ENCODE measurements around the gene BTG2.

Gene BTG2

DNA sequence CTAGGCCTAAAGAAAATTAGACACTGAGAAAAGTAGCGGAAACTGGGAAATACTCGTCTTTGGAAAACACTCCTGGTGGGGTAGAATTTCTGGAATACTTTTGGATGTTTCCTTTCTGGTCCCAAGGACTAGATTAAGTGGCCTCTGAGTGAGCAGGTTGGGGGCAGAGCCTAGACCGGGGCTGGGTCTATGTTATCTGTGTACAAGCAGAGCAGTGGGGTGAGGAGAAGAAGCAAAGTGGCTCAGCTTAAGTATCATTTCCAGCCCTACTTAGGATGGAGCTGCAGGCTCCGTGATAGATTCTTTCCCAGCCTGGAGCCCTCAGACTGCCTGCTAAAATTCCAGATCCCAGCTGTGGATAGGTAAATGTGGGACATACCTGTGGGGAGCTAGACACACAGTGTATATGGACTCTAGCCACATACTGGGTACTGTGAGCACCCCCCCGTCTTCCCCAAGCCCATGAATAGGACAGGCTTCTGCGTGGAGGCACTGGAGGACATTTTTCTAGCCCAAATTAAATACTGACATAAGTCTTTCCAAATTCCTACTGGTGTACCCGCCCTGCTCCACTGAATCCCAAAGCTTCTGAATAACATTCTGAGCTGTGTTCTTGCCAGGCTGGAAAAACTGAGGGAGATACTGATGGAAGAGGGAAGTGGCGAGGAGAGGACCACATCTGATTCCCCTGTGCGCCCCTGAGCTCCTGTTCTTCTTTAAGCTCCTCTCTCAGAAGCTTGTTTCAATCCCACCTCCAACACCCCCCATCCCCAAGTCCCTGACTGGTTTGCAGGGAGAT, 38.8 kb downstream of the BTG2 start:
- H3K27ac ChIP-seq (ENCODE audit: low read depth, low read length) = no peak overlapping the region

DNA sequence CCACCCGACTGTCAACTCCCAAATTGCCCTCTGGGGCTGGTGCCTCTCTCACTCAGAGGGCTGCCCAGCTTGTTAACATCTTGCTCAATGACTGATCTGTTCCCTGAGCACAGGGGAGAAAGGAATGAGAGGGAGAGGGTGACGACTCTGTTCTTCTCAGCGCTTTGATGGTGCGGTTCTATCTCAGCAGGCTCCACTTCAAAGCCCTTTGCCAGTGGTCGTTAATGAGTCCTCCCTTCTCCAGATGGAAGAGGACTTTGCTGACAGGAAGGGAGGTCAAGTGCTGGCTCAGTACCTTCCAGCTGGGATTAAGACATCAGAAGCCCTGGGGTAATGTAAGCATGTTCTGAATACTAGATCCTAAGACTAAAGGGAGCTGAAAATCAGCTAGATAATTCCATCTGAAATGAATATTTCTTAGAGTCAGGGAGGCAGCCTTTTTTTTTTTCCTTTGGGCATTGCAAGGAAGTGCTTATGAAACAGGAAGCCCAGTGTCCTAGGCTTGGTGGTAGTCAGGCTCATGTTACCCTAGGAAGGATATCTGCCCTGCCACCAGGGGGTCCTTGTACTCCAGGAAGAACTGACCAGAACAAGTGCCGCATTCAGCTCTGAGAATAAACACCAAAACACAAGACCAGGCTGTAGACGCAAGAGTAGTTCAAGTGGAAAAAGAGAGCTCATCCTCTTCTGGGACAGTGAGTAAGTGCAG, 40.9 kb downstream of the BTG2 start:
- Histone ChIP-seq H3K4me1 (ENCODE audit: control insufficient read depth in 1 of 2, insufficient read depth in 2 of 2, low read length in 2 of 2) (peaks cover 7 to 19% of the 10 kb centered on the region in 2 donors), H3K4me3 (ENCODE audit: low read depth in 1 of 2, low read length in 2 of 2) (no peak overlapping the region), H3K36me3 (ENCODE audit: control insufficient read depth in 1 of 2, insufficient read depth in 2 of 2, low read length in 2 of 2) (no peaks in the 10 kb centered on the region), H3K9ac (ENCODE audit: low read depth in 1 of 2, low read length in 2 of 2) (no peak overlapping the region), H3K27ac (ENCODE audit: low read depth, low read length) (no peak overlapping the region), H3K27me3 (ENCODE audit: control insufficient read depth in 1 of 2, insufficient read depth in 2 of 2, low read length in 2 of 2) (no peaks in the 10 kb centered on the region), H3K9me3 (ENCODE audit: control insufficient read depth in 1 of 2, low read length in 2 of 2) (no peaks in the 10 kb centered on the region)

More for the DNA sequence above, 38.8 kb downstream of the BTG2 start:
- H3K4me3 ChIP-seq (ENCODE audit: low read depth in 1 of 2, low read length in 2 of 2) = no peak overlapping the region
- no peaks in the 10 kb centered on the region for H3K36me3 ChIP-seq (ENCODE audit: control insufficient read depth in 1 of 2, insufficient read depth in 2 of 2, low read length in 2 of 2)
- no peaks in the 10 kb centered on the region for H3K9me3 ChIP-seq (ENCODE audit: control insufficient read depth in 1 of 2, low read length in 2 of 2)
- H3K4me1 ChIP-seq (ENCODE audit: control insufficient read depth in 1 of 2, insufficient read depth in 2 of 2, low read length in 2 of 2) = peaks cover 11 to 13% of the 10 kb centered on the region in 2 donors
- peaks cover 0 to 5% of the 10 kb centered on the region in 2 donors for H3K27me3 ChIP-seq (ENCODE audit: control insufficient read depth in 1 of 2, insufficient read depth in 2 of 2, low read length in 2 of 2)
- H3K9ac ChIP-seq (ENCODE audit: low read depth in 1 of 2, low read length in 2 of 2) = no peak overlapping the region

DNA sequence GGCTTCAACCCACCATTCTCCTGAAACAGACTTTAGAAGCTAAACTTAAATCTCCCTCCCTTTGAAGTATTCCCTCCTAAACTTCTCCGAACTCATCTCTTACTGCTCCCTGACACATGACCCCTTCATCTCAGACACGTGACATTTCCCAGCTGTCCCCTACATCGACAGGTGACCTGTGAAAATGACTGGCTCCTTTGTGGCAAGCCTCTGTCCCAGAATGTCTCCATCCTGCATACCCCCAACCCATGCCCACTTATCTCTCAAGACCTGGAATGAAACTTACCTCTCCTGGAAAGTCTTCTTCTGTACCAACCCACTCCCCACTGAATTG, 41.4 kb downstream of the BTG2 start:
- no peaks in the 10 kb centered on the region for H3K9me3 ChIP-seq (ENCODE audit: control insufficient read depth in 1 of 2, low read length in 2 of 2)
- H3K27ac ChIP-seq (ENCODE audit: low read depth, low read length) = no peak overlapping the region
- peaks cover 7 to 23% of the 10 kb centered on the region in 2 donors for H3K4me1 ChIP-seq (ENCODE audit: control insufficient read depth in 1 of 2, insufficient read depth in 2 of 2, low read length in 2 of 2)
- no peaks in the 10 kb centered on the region for H3K36me3 ChIP-seq (ENCODE audit: control insufficient read depth in 1 of 2, insufficient read depth in 2 of 2, low read length in 2 of 2)
- no peaks in the 10 kb centered on the region for H3K27me3 ChIP-seq (ENCODE audit: control insufficient read depth in 1 of 2, insufficient read depth in 2 of 2, low read length in 2 of 2)
- no peak overlapping the region for H3K4me3 ChIP-seq (ENCODE audit: low read depth in 1 of 2, low read length in 2 of 2)
- no peak overlapping the region for H3K9ac ChIP-seq (ENCODE audit: low read depth in 1 of 2, low read length in 2 of 2)

DNA sequence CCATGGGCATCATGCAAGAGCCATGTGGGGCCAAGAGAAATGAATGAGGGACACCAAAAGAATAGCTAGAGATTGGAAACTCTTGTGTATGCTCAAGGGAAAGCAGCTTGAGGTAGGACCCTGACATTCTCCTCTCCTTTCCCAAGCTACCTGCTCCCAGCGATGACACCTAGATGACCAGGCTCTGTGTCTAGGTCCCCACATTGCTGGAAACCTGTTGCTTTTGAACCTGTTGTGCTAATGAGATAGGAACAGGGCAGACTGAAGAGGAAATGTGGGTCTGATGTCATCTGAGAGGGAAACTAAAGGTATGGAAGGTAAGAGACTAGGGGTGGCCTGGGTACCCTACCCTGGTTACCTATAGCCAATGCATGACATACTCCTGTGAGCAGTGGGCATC, 43.8 kb downstream of the BTG2 start:
- Histone ChIP-seq H3K4me1 (ENCODE audit: control insufficient read depth in 1 of 2, insufficient read depth in 2 of 2, low read length in 2 of 2) (peaks cover 0 to 19% of the 10 kb centered on the region in 2 donors), H3K36me3 (ENCODE audit: control insufficient read depth in 1 of 2, insufficient read depth in 2 of 2, low read length in 2 of 2) (no peaks in the 10 kb centered on the region), H3K27ac (ENCODE audit: low read depth, low read length) (no peak overlapping the region)

DNA sequence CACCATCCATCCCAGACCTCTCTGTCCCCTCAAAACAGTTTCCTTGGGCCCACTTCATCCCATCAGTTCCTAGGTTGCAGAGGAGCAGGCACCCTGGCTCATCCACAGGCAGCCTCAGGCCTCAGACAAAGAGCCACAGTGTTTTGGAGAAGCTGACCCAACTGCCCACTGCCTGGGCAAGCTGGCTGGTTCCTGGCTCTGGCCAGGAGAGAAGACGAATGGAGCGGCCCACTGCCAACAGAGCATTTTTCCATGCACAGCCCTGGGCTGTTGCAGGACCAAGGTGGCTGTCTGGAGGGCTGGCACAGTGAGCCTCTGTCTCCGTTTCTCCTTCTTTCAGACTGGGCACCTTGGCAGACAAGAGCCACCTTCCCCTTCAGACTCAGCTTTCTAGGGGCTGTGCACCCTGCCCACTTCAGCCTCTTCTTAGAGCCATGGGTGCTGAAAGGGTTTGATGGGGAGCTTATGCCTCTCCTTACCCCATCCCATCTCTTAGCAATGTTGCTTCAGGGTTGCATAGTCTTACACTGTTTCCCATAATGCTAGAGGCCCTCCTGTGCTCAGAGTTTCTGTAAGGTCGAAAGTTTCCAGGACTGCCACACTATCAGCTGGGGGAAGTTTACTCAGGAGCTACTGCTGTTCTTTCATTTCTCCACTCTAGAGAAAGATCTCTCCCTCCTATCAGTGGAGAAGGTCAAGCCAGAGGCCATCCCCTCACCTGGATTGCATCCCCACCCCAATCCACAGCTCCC, 44.6 kb downstream of the BTG2 start:
- Histone ChIP-seq H3K36me3 (ENCODE audit: control insufficient read depth in 1 of 2, insufficient read depth in 2 of 2, low read length in 2 of 2) (no peaks in the 10 kb centered on the region), H3K9ac (ENCODE audit: low read depth in 1 of 2, low read length in 2 of 2) (no peak overlapping the region), H3K27ac (ENCODE audit: low read depth, low read length) (no peak overlapping the region), H3K9me3 (ENCODE audit: control insufficient read depth in 1 of 2, low read length in 2 of 2) (no peaks in the 10 kb centered on the region), H3K27me3 (ENCODE audit: control insufficient read depth in 1 of 2, insufficient read depth in 2 of 2, low read length in 2 of 2) (no peaks in the 10 kb centered on the region), H3K4me1 (ENCODE audit: control insufficient read depth in 1 of 2, insufficient read depth in 2 of 2, low read length in 2 of 2) (peaks cover 0 to 19% of the 10 kb centered on the region in 2 donors), H3K4me3 (ENCODE audit: low read depth in 1 of 2, low read length in 2 of 2) (peak overlapping the region; percentile 23 to 37)

More for the DNA sequence above, 43.8 kb downstream of the BTG2 start:
- H3K9ac ChIP-seq (ENCODE audit: low read depth in 1 of 2, low read length in 2 of 2) = no peak overlapping the region
- H3K4me3 ChIP-seq (ENCODE audit: low read depth in 1 of 2, low read length in 2 of 2) = no peak overlapping the region
- no peaks in the 10 kb centered on the region for H3K9me3 ChIP-seq (ENCODE audit: control insufficient read depth in 1 of 2, low read length in 2 of 2)
- no peaks in the 10 kb centered on the region for H3K27me3 ChIP-seq (ENCODE audit: control insufficient read depth in 1 of 2, insufficient read depth in 2 of 2, low read length in 2 of 2)

DNA sequence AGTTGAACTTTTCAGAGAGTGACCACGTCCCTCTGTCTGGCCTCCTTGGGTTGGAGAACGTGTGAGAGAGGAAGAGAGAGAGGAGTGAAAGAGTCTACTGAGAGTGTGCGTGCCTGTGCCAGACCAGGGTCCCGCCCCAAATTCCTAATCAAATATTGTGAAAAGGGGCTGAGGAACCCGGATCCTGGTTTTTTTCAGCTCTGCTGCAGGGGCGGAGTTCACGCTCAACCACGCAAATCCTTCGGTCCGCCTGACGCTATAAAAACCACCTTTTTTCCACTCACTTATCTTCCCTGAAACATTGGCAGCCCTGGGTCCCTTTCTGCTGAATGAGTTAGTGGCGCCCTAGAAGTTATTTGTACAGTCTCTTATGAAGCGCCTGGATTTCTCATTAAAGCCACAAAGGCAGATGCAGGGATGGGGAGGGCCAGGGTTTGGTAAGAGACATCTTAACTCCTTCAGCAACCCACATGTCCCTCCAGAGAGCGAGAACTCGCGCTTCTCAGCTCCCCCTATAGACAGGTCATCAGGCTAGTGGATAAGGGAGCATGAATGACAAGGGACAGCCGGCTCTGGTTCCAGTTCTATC, 45.8 kb downstream of the BTG2 start, which contains the start of gene FMOD:
Gene FMOD (minus strand): TSS at position 86 of the 589 bp plus-strand sequence. CDS start 2,852 bp downstream, outside the sequence.
- H3K9ac ChIP-seq (ENCODE audit: low read depth in 1 of 2, low read length in 2 of 2) = peak within 1 kb of the TSS in 1 of 2 donors; percentile 40
- H3K36me3 ChIP-seq (ENCODE audit: control insufficient read depth in 1 of 2, insufficient read depth in 2 of 2, low read length in 2 of 2) = no peaks in the 10 kb centered on the region
- peaks cover 0 to 19% of the 10 kb centered on the region in 2 donors for H3K4me1 ChIP-seq (ENCODE audit: control insufficient read depth in 1 of 2, insufficient read depth in 2 of 2, low read length in 2 of 2)
- peak within 1 kb of the TSS; percentile 23 to 37 for H3K4me3 ChIP-seq (ENCODE audit: low read depth in 1 of 2, low read length in 2 of 2)
- no peak within 1 kb of the TSS for H3K27ac ChIP-seq (ENCODE audit: low read depth, low read length)
- H3K27me3 ChIP-seq (ENCODE audit: control insufficient read depth in 1 of 2, insufficient read depth in 2 of 2, low read length in 2 of 2) = no peaks in the 10 kb centered on the region
- no peaks in the 10 kb centered on the region for H3K9me3 ChIP-seq (ENCODE audit: control insufficient read depth in 1 of 2, low read length in 2 of 2)

DNA sequence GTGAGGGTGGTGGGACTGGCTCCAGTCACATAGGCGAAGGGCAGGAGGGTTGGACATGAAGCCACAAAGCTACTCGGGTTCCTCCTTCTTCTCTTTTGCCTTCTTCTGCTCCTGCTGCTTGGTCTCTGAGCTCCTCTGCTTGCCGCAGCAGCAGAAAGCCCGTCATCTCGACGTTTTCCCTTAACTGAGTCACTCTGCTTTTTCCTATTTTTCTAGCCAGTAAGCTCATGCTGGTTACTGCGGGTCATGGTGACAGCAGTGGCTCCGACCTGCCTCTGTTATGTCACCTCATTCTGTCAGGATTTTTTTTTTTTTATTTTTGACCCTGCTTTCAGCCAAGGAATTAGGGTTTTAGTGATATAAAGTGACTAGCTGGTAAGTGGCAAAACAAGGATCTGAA, 48.2 kb downstream of the BTG2 start:
- Histone ChIP-seq H3K9me3 (ENCODE audit: control insufficient read depth in 1 of 2, low read length in 2 of 2) (no peaks in the 10 kb centered on the region), H3K36me3 (ENCODE audit: control insufficient read depth in 1 of 2, insufficient read depth in 2 of 2, low read length in 2 of 2) (no peaks in the 10 kb centered on the region), H3K4me3 (ENCODE audit: low read depth in 1 of 2, low read length in 2 of 2) (no peak overlapping the region), H3K4me1 (ENCODE audit: control insufficient read depth in 1 of 2, insufficient read depth in 2 of 2, low read length in 2 of 2) (peaks cover 0 to 19% of the 10 kb centered on the region in 2 donors), H3K27me3 (ENCODE audit: control insufficient read depth in 1 of 2, insufficient read depth in 2 of 2, low read length in 2 of 2) (no peaks in the 10 kb centered on the region), H3K27ac (ENCODE audit: low read depth, low read length) (no peak overlapping the region), H3K9ac (ENCODE audit: low read depth in 1 of 2, low read length in 2 of 2) (no peak overlapping the region)

DNA sequence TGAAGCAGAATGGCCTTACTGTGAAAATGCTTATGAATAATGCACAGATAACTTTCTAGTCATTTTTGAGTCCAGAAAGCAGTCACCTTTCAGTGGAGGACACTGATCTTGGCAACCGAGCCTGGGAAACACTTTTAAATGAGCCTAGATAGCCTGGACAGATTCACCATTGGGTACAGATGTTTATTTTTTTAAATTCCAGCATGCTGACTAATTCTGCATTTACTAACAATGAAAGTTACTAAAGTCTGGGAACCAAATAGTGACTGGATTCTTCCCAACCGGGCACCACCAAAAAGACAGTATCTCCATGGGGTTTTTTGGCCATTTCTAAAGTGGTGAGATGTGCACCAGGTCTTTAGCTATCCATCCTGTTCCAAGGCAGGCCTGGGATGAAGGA, 48.9 kb downstream of the BTG2 start:
- Histone ChIP-seq H3K9ac (ENCODE audit: low read depth in 1 of 2, low read length in 2 of 2) (no peak overlapping the region), H3K36me3 (ENCODE audit: control insufficient read depth in 1 of 2, insufficient read depth in 2 of 2, low read length in 2 of 2) (no peaks in the 10 kb centered on the region), H3K27ac (ENCODE audit: low read depth, low read length) (no peak overlapping the region)

DNA sequence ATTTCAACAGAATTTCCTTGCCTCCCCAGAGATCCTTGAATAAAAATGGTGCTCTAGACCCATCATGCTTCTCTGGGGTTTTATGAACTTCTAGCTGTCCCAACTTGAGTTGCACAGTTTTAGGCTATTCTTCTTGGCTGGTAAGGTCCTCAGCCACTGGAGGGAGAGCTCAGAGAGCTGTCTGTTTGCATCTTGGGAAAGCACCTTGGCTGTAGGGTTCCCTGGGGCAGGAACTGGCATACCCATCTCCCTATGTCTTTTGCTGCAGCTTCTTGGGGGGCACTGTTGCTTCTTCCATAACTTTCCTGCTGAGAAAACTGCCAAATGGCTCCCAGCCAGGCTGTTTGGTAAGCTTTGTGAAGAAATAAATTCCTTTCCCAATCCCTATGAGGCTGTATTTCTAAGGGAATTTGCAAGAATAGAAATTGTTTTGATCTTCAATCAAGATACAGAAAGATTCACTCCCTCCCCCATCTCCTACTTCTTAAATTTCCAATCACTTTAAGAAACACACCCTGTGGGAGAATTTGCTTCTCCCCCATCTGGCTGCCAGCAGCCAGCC, 53.8 kb downstream of the BTG2 start:
- Histone ChIP-seq H3K4me1 (ENCODE audit: control insufficient read depth in 1 of 2, insufficient read depth in 2 of 2, low read length in 2 of 2) (peaks cover 11 to 13% of the 10 kb centered on the region in 2 donors), H3K9ac (ENCODE audit: low read depth in 1 of 2, low read length in 2 of 2) (no peak overlapping the region), H3K9me3 (ENCODE audit: control insufficient read depth in 1 of 2, low read length in 2 of 2) (no peaks in the 10 kb centered on the region), H3K36me3 (ENCODE audit: control insufficient read depth in 1 of 2, insufficient read depth in 2 of 2, low read length in 2 of 2) (no peaks in the 10 kb centered on the region), H3K27me3 (ENCODE audit: control insufficient read depth in 1 of 2, insufficient read depth in 2 of 2, low read length in 2 of 2) (no peaks in the 10 kb centered on the region), H3K4me3 (ENCODE audit: low read depth in 1 of 2, low read length in 2 of 2) (no peak overlapping the region), H3K27ac (ENCODE audit: low read depth, low read length) (no peak overlapping the region)

More for the DNA sequence above, 48.9 kb downstream of the BTG2 start:
- H3K9me3 ChIP-seq (ENCODE audit: control insufficient read depth in 1 of 2, low read length in 2 of 2) = no peaks in the 10 kb centered on the region
- no peak overlapping the region for H3K4me3 ChIP-seq (ENCODE audit: low read depth in 1 of 2, low read length in 2 of 2)
- H3K4me1 ChIP-seq (ENCODE audit: control insufficient read depth in 1 of 2, insufficient read depth in 2 of 2, low read length in 2 of 2) = peaks cover 0 to 19% of the 10 kb centered on the region in 2 donors
- no peaks in the 10 kb centered on the region for H3K27me3 ChIP-seq (ENCODE audit: control insufficient read depth in 1 of 2, insufficient read depth in 2 of 2, low read length in 2 of 2)

All from duodenal mucosa (tissue), 2 donors.